ENCODE data around the gene STAMBP.

STAMBP gene

DNA sequence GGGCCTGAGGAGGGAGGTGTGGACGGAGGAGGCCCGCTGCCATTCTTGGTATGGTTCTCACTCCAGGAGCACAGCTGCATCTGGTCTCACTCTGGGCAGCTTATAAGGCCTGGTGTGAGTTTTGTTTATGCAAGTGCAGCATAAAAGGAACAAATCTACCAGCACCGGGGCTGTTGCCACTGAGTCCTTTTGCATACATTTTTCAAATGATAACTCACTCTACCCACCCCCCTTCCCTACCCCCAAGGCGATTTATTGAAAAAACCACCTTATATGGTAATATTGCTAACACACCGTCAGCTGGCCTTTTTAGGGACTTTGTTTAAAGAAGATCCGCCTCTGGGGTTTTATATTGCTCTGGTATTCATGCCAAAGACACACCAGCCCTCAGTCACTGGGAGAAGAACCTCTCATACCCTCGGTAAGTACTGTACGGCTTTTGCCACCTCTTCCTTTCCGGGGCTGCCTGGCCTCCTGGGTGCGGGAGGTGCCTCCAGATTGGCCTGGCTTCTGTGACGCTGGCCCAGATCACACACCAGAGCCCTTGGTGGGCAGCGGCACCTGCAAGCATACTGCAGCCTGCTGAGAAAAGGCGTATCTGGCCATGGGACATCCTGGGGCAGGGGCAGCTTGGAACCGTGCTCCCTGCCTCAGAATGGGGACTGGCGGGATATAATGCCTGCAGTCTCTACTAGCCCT, 64.0 kb downstream of the STAMBP start, which contains the start of gene ACTG2:
ACTG2 (plus strand) TSS at position 378 of the 699 bp plus-strand sequence. CDS start 8,304 bp downstream, outside the sequence.
- H3K4me3 ChIP-seq (ENCODE audit: low read depth, low read length): no peak within 1 kb of the TSS
- DNase-seq (ENCODE audit: low read depth): no peak
- TF ChIP-seq, protein P1, sequence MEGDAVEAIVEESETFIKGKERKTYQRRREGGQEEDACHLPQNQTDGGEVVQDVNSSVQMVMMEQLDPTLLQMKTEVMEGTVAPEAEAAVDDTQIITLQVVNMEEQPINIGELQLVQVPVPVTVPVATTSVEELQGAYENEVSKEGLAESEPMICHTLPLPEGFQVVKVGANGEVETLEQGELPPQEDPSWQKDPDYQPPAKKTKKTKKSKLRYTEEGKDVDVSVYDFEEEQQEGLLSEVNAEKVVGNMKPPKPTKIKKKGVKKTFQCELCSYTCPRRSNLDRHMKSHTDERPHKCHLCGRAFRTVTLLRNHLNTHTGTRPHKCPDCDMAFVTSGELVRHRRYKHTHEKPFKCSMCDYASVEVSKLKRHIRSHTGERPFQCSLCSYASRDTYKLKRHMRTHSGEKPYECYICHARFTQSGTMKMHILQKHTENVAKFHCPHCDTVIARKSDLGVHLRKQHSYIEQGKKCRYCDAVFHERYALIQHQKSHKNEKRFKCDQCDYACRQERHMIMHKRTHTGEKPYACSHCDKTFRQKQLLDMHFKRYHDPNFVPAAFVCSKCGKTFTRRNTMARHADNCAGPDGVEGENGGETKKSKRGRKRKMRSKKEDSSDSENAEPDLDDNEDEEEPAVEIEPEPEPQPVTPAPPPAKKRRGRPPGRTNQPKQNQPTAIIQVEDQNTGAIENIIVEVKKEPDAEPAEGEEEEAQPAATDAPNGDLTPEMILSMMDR (IDR thresholded peaks at IDR 0.05; ENCODE audit: low read depth, low read length): no peak
- TF ChIP-seq, protein P2, sequence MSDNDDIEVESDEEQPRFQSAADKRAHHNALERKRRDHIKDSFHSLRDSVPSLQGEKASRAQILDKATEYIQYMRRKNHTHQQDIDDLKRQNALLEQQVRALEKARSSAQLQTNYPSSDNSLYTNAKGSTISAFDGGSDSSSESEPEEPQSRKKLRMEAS (IDR thresholded peaks at IDR 0.05; ENCODE audit: low read depth, low read length): no peak
- no peak for TF ChIP-seq MYC (IDR thresholded peaks at IDR 0.05; ENCODE audit: low read depth, low read length)

DNA sequence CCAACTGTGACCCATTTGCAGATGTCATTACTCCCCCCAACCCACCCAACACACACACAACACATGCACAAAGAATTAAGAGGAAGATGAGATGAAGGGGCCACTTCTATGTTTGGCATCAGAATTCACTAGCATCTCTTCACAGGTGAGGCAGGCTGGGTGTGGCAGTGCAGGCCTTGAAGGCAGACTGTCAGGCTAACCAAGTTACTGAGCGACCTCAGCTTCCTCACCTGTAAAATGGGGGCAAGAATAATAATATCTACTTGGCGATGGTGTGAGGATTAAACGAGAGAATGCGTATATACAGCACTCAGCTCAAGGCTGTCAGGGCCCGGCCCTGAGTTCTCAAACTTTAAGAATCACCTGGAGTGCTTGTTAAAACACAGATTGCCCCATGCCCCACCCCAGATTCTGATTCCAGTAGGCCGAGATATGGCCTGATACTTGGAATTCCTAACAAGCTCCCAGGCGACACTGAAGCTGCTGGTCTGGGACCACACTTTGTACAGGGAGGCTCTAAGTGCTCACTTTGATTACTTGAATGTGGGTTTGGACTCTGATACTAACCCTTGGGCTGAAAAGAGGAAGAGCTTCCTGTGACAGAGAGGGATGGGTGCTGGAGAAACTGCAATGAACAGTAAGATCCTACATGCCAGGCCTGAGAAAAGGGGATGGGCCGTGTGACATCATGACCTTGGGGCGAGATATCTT, 65.2 kb downstream of the STAMBP start:
- no peak for DNase-seq (ENCODE audit: low read depth)
- no peak overlapping the region for H3K4me3 ChIP-seq (ENCODE audit: low read depth, low read length)
- TF ChIP-seq POLR2A (IDR thresholded peaks at IDR 0.05; ENCODE audit: extremely low read depth, insufficient read length): no peak
- TF ChIP-seq, protein P1 (IDR thresholded peaks at IDR 0.05; ENCODE audit: low read depth, low read length): no peak
- TF ChIP-seq, protein P2 (IDR thresholded peaks at IDR 0.05; ENCODE audit: low read depth, low read length): no peak
- TF ChIP-seq MYC (IDR thresholded peaks at IDR 0.05; ENCODE audit: low read depth, low read length): no peak

DNA sequence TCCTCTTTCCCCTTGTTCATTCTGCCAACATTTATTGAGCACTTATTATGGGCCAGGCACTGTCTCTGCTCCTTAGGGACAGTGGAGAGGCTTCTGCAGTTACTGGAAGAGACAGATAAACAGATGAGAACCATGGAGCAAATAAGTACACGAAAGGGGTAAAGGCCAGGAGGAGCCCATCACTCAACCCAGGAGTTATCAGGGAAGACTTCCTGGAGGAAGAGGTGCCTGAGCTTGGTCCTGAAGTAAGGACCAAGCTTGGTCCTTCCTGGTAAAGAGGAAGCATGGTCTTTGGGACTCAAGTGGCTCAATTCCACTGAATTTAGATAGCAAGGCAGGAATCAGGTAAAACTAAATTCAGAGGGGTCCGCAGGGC, 65.7 kb downstream of the STAMBP start:
- TF ChIP-seq, protein P2 (IDR thresholded peaks at IDR 0.05; ENCODE audit: low read depth, low read length): no peak
- TF ChIP-seq MYC (IDR thresholded peaks at IDR 0.05; ENCODE audit: low read depth, low read length) (no peak), POLR2A (IDR thresholded peaks at IDR 0.05; ENCODE audit: extremely low read depth, insufficient read length) (no peak)
- TF ChIP-seq, protein P1 (IDR thresholded peaks at IDR 0.05; ENCODE audit: low read depth, low read length): no peak
- H3K4me3 ChIP-seq (ENCODE audit: low read depth, low read length): no peak overlapping the region

DNA sequence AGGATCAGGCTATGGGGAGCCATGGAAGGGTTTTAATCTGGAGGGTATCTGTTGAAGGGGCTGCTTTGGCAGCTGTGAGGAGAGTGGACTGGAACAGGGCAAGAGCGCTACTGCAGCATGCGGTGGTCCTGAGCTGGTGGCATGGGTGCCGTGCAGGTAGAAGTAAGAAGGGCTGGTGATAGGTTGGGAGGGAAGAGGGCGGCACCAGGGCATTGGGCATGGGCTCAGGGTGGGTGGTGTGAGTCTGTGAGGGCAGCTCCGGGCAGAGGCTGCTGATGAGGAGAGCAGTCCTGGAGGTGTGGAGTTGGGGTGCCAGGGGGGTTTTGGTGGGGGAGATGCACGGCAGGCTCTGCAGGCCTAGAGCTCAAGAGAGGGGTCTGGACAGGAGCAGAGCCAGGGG, 66.1 kb downstream of the STAMBP start:
- DNase-seq (ENCODE audit: low read depth): no peak
- TF ChIP-seq POLR2A (IDR thresholded peaks at IDR 0.05; ENCODE audit: extremely low read depth, insufficient read length) (no peak), MYC (IDR thresholded peaks at IDR 0.05; ENCODE audit: low read depth, low read length) (no peak)
- TF ChIP-seq, protein P2 (IDR thresholded peaks at IDR 0.05; ENCODE audit: low read depth, low read length): no peak
- TF ChIP-seq, protein P1 (IDR thresholded peaks at IDR 0.05; ENCODE audit: low read depth, low read length): no peak
- no peak overlapping the region for H3K4me3 ChIP-seq (ENCODE audit: low read depth, low read length)

More for the DNA sequence above, 65.7 kb downstream of the STAMBP start:
- DNase-seq (ENCODE audit: low read depth): no peak

DNA sequence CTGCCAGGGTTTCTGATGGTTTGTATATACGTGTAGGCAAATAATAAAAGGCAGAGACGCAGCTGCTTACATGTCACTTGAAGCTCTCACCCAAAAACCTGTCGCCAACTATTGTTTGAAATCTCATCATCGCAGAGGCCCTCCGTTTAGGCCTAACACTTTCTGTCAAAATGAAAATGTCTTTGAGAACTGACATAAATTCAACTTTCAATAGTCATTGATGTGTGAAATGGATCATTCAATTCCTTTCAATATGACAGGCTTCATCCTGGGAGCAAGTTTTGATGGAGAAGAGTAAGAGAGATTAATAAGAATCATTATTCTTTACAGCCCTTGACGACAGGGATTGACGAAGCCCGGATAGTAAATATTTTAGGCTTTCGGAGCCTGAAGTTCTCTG, 66.7 kb downstream of the STAMBP start:
- no peak for DNase-seq (ENCODE audit: low read depth)
- TF ChIP-seq MYC (IDR thresholded peaks at IDR 0.05; ENCODE audit: low read depth, low read length): no peak
- TF ChIP-seq, protein P2 (IDR thresholded peaks at IDR 0.05; ENCODE audit: low read depth, low read length): no peak
- TF ChIP-seq, protein P1 (IDR thresholded peaks at IDR 0.05; ENCODE audit: low read depth, low read length): no peak
- TF ChIP-seq POLR2A (IDR thresholded peaks at IDR 0.05; ENCODE audit: extremely low read depth, insufficient read length): no peak
- H3K4me3 ChIP-seq (ENCODE audit: low read depth, low read length): no peak overlapping the region

Measured in NB4 (cell line).